T-helper 1 cell treated with Interleukin-12 subunit alpha and Interleukin-12 subunit beta and Interleukin-4 antibody, amounts not matched to agents 30 ng/mL and 1 ng/mL, for 36 hours (primary cell): Measurements from ENCODE around the gene SV2A. TPM values are rescaled to one million over a fixed set of nuclear protein-coding genes. Genes with fewer than 3 reads are reported as not detected.

Experiments
- total RNA-seq: library from RNA; stranded (reverse); gene quantifications from 2 replicates; pipeline ENCODE4 v1.2.3, GENCODE V29; 2022

SV2A gene
- total RNA-seq, 1 donor from 2014 or later = 23.2 TPM

Other genes starting within 250 kb of the SV2A start
- not detected in 2 replicates for gene FCGR1A, start 135.2 kb downstream of the SV2A start, total RNA-seq
- 17.1 and 18.2 TPM in 2 replicates for gene BOLA1, start 18.3 kb downstream of the SV2A start, total RNA-seq
- gene SF3B4, start 10.0 kb upstream of the SV2A start, total RNA-seq = 104 and 112 TPM in 2 replicates
- 12.9 and 13.0 TPM in 2 replicates for gene MTMR11, start 19.0 kb upstream of the SV2A start, total RNA-seq
- gene OTUD7B, start 92.9 kb upstream of the SV2A start, total RNA-seq = 14.7 and 16.5 TPM in 2 replicates
- 31.3 and 33.8 TPM in 2 replicates for gene VPS45, start 149.9 kb upstream of the SV2A start, total RNA-seq
- gene PLEKHO1, start 232.1 kb upstream of the SV2A start, total RNA-seq = 58.7 and 60.5 TPM in 2 replicates